GM15510 (cell line): ENCODE results near the gene SLC25A21.

Experiments
- POLR2A ChIP-seq: IDR thresholded peaks from 3 replicates; pipeline ENCODE4 v1.6.1; 2011; ENCODE audit warnings: borderline replicate concordance; ENCODE audit not compliant: insufficient read length; ENCODE audit errors: extremely low read depth

SLC25A21 gene

GRCh38 chr14:37172024-37172869 is at the start of gene SLC25A21:
SLC25A21 (minus strand) TSS chr14:37172606.
- TF ChIP-seq POLR2A, result no peak

- no peak for TF ChIP-seq POLR2A
These were observed 48.7 kb upstream of the SLC25A21 start for GRCh38 chr14:37221073-37221472.

GRCh38 chr14:37215345-37215744 is 42.9 kb upstream of the SLC25A21 start:
- TF ChIP-seq POLR2A, result no peak

- no peak for TF ChIP-seq POLR2A
These were observed 40.6 kb upstream of the SLC25A21 start for GRCh38 chr14:37213016-37213415.

- TF ChIP-seq POLR2A, result no peak
These were observed 38.0 kb upstream of the SLC25A21 start for GRCh38 chr14:37210448-37210847.

GRCh38 chr14:37203423-37203822 is 31.0 kb upstream of the SLC25A21 start:
- TF ChIP-seq POLR2A, result no peak

- no peak for TF ChIP-seq POLR2A
These were observed 30.4 kb upstream of the SLC25A21 start for GRCh38 chr14:37202812-37203211.

- no peak for TF ChIP-seq POLR2A
These were observed 29.9 kb upstream of the SLC25A21 start for GRCh38 chr14:37202265-37202664.

GRCh38 chr14:37201724-37202123 is 29.3 kb upstream of the SLC25A21 start:
- no peak for TF ChIP-seq POLR2A

- TF ChIP-seq POLR2A, result no peak
These were observed 26.5 kb upstream of the SLC25A21 start for GRCh38 chr14:37198907-37199306.

GRCh38 chr14:37198273-37198598 is 25.8 kb upstream of the SLC25A21 start:
- no peak for TF ChIP-seq POLR2A

- no peak for TF ChIP-seq POLR2A
These were observed 25.2 kb upstream of the SLC25A21 start, which contains the start of gene MIPOL1 for GRCh38 chr14:37197421-37198272. MIPOL1 (plus strand) TSS chr14:37197937; CDS start chr14:37247889, 49,952 bp downstream.

GRCh38 chr14:37196604-37197420 is 24.4 kb upstream of the SLC25A21 start:
- TF ChIP-seq POLR2A, result no peak

GRCh38 chr14:37195327-37195726 is 22.9 kb upstream of the SLC25A21 start:
- no peak for TF ChIP-seq POLR2A

GRCh38 chr14:37194698-37195097 is 22.3 kb upstream of the SLC25A21 start:
- no peak for TF ChIP-seq POLR2A

GRCh38 chr14:37187294-37187693 is 14.9 kb upstream of the SLC25A21 start:
- TF ChIP-seq POLR2A, result no peak

- TF ChIP-seq POLR2A, result no peak
These were observed 14.5 kb upstream of the SLC25A21 start for GRCh38 chr14:37186865-37187264.
